ENCODE results near the gene ZNF292. TPM values are rescaled to one million over a fixed set of nuclear protein-coding genes. Genes with fewer than 3 reads are reported as not detected.

Gene ZNF292
- 22.6 and 23.6 TPM in 2 replicates for total RNA-seq
- 7.3 and 14.3 TPM in 2 replicates for polyA plus RNA-seq
- polyA plus RNA-seq (2012) = 4.1 and 8.6 TPM in 2 replicates
- polyA minus RNA-seq (ENCODE audit: low replicate concordance) = 0.59 and 6.2 TPM in 2 replicates

- no peak for TF ChIP-seq CTCF (conservative IDR thresholded peaks at IDR 0.05 in 1 of 2, IDR thresholded peaks at IDR 0.05 in 1 of 2; ENCODE audit: low read depth in 1 of 2, low read length in 2 of 2)
- TF ChIP-seq EZH2 (IDR thresholded peaks at IDR 0.05; ENCODE audit: low read length, missing control alignments) = no peak
Measured at GRCh38 chr6:87154993-87155841, at the start of gene ZNF292. TSS of gene ZNF292 (plus strand) at chr6:87155565. CDS start at chr6:87155592, 27 bp downstream.

GRCh38 chr6:87105823-87106222 lies 49.5 kb upstream of the ZNF292 start:
- H3K27me3 ChIP-seq (ENCODE audit: control insufficient read depth, insufficient read depth, low read length) = no peaks in the 10 kb centered on the region
- no peaks in the 10 kb centered on the region for H3K79me2 ChIP-seq (ENCODE audit: control insufficient read depth, insufficient read depth, low read length)
- H3K4me1 ChIP-seq (ENCODE audit: control insufficient read depth, extremely low read depth, insufficient read depth, low read length) = no peaks in the 10 kb centered on the region
- peak overlapping the region; percentile 48 for H3K4me2 ChIP-seq (ENCODE audit: extremely low read depth, insufficient read depth, low read length)
- no peak overlapping the region for H2AFZ ChIP-seq (ENCODE audit: low read length)
- DNase-seq (ENCODE audit: low read depth in 2 of 2) = peak in 1 of 2 donors; percentile 82
- no peaks in the 10 kb centered on the region for H3K36me3 ChIP-seq (ENCODE audit: control insufficient read depth, insufficient read depth, low read length)
- no peaks in the 10 kb centered on the region for H4K20me1 ChIP-seq (ENCODE audit: control insufficient read depth, extremely low read depth, insufficient read depth, low read length)
- H3K4me3 ChIP-seq (replicated peaks in 1 of 4; ENCODE audit: control extremely low read depth in 1 of 4, insufficient read depth in 1 of 4, low read depth in 3 of 4, low read length in 4 of 4) = no peak overlapping the region
- no peak overlapping the region for H3K9ac ChIP-seq (ENCODE audit: insufficient read depth, low read length)
- no peaks in the 10 kb centered on the region for H3K9me3 ChIP-seq (ENCODE audit: control insufficient read depth, insufficient read depth, low read depth, low read length)
- TF ChIP-seq EZH2 (IDR thresholded peaks at IDR 0.05; ENCODE audit: low read length, missing control alignments) (no peak), CTCF (conservative IDR thresholded peaks at IDR 0.05 in 1 of 2, IDR thresholded peaks at IDR 0.05 in 1 of 2; ENCODE audit: low read depth in 1 of 2, low read length in 2 of 2) (no peak)
- no peak overlapping the region for H3K27ac ChIP-seq (ENCODE audit: insufficient read depth, low read length)

More at GRCh38 chr6:87154993-87155841, at the start of gene ZNF292:
- Histone ChIP-seq H2AFZ (ENCODE audit: low read length) (peak within 1 kb of the TSS; percentile 96), H3K9ac (ENCODE audit: insufficient read depth, low read length) (peak within 1 kb of the TSS; percentile 83), H3K9me3 (ENCODE audit: control insufficient read depth, insufficient read depth, low read depth, low read length) (no peaks in the 10 kb centered on the region), H3K4me3 (replicated peaks in 1 of 4; ENCODE audit: control extremely low read depth in 1 of 4, insufficient read depth in 1 of 4, low read depth in 3 of 4, low read length in 4 of 4) (peak within 1 kb of the TSS; percentile 71 to 95 (median 76)), H3K27me3 (ENCODE audit: control insufficient read depth, insufficient read depth, low read length) (no peaks in the 10 kb centered on the region), H3K36me3 (ENCODE audit: control insufficient read depth, insufficient read depth, low read length) (no peaks in the 10 kb centered on the region), H3K4me2 (ENCODE audit: extremely low read depth, insufficient read depth, low read length) (peak within 1 kb of the TSS; percentile 68), H3K27ac (ENCODE audit: insufficient read depth, low read length) (peak within 1 kb of the TSS; percentile 93), H3K4me1 (ENCODE audit: control insufficient read depth, extremely low read depth, insufficient read depth, low read length) (peaks cover 15% of the 10 kb centered on the region), H3K79me2 (ENCODE audit: control insufficient read depth, insufficient read depth, low read length) (peaks cover 57% of the 10 kb centered on the region), H4K20me1 (ENCODE audit: control insufficient read depth, extremely low read depth, insufficient read depth, low read length) (no peaks in the 10 kb centered on the region)
- peak; percentile 97 for DNase-seq (ENCODE audit: low read depth in 2 of 2)

- H3K27ac ChIP-seq (ENCODE audit: insufficient read depth, low read length) = no peak overlapping the region
- TF ChIP-seq EZH2 (IDR thresholded peaks at IDR 0.05; ENCODE audit: low read length, missing control alignments) = no peak
- no peak for TF ChIP-seq CTCF (conservative IDR thresholded peaks at IDR 0.05 in 1 of 2, IDR thresholded peaks at IDR 0.05 in 1 of 2; ENCODE audit: low read depth in 1 of 2, low read length in 2 of 2)
- no peaks in the 10 kb centered on the region for H3K79me2 ChIP-seq (ENCODE audit: control insufficient read depth, insufficient read depth, low read length)
- H3K9me3 ChIP-seq (ENCODE audit: control insufficient read depth, insufficient read depth, low read depth, low read length) = no peaks in the 10 kb centered on the region
- H3K27me3 ChIP-seq (ENCODE audit: control insufficient read depth, insufficient read depth, low read length) = no peaks in the 10 kb centered on the region
- no peak overlapping the region for H3K9ac ChIP-seq (ENCODE audit: insufficient read depth, low read length)
- no peak for DNase-seq (ENCODE audit: low read depth in 2 of 2)
- no peak overlapping the region for H2AFZ ChIP-seq (ENCODE audit: low read length)
- H3K4me2 ChIP-seq (ENCODE audit: extremely low read depth, insufficient read depth, low read length) = no peak overlapping the region
- no peak overlapping the region for H3K4me3 ChIP-seq (replicated peaks in 1 of 4; ENCODE audit: control extremely low read depth in 1 of 4, insufficient read depth in 1 of 4, low read depth in 3 of 4, low read length in 4 of 4)
- H3K4me1 ChIP-seq (ENCODE audit: control insufficient read depth, extremely low read depth, insufficient read depth, low read length) = no peaks in the 10 kb centered on the region
- no peaks in the 10 kb centered on the region for H3K36me3 ChIP-seq (ENCODE audit: control insufficient read depth, insufficient read depth, low read length)
- H4K20me1 ChIP-seq (ENCODE audit: control insufficient read depth, extremely low read depth, insufficient read depth, low read length) = no peaks in the 10 kb centered on the region
Measured at GRCh38 chr6:87110636-87111035, 44.7 kb upstream of the ZNF292 start.
